OCI-LY7 (cell line): ENCODE measurements around the gene FAU.

Experiments
- EZH2phosphoT487 ChIP-seq: fragments of 200-600 bp; sonication (generic); IDR thresholded peaks from 2 replicates; pipeline ENCODE4 v1.6.1; 2018; ENCODE audit warnings: low read depth, borderline replicate concordance, mild to moderate bottlenecking, mixed run types, antibody characterized with exemption, low read length, moderate library complexity, mixed read lengths
- TF ChIP-seq, protein P1 (sequence below): fragments of 200-600 bp; sonication (generic); conservative IDR thresholded peaks from 2 replicates; pipeline ENCODE4 v1.5.1; 2014; ENCODE audit warnings: mild to moderate bottlenecking, antibody characterized with exemption, low read length, moderate library complexity, mixed read lengths

DNA sequence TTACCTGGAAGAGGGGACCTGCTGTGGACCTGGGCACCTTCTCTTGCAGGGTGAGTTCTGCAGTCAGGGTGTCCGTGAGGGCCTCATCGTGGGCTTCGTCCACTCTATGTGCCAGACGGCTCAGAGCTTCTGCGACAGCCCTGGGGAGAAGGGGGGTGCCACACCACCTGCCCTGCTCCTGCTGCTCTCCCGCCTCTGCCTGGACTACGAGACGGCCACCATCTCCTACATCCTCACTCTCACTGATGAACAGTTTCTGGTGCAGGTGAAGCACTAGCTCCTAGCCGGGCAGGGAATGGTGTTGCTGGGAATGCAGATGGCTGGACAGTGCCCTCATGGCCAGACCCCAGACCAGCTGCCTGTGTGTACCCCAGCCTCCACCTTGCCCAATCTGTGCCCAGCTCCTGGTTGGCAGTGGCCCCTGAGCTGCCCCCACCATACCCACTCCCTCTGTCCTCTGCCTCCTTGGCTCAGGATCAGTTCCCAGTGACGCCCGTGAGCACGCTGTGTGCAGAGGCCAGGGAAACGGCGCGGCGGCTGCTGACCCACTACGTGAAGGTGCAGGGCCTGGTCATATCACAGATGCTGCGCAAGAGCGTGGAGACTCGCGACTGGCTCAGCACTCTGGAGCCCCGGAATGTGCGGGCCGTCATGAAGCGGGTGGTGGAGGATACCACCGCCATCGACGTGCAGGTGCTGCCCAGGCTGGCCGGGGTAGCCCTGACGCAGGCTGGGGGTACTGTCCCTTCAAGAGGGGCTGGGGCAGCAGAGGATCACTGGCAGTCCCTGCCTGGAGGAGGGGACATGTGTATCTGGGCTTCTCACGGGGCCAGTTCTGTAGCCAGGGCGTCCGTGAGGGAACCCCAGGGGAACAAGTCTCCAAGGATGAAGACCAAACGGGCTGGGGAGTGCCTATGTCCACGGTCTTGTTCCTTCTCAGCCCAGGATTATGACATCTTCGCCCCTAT is 12.4 kb downstream of the FAU start:
- TF ChIP-seq, protein P1, sequence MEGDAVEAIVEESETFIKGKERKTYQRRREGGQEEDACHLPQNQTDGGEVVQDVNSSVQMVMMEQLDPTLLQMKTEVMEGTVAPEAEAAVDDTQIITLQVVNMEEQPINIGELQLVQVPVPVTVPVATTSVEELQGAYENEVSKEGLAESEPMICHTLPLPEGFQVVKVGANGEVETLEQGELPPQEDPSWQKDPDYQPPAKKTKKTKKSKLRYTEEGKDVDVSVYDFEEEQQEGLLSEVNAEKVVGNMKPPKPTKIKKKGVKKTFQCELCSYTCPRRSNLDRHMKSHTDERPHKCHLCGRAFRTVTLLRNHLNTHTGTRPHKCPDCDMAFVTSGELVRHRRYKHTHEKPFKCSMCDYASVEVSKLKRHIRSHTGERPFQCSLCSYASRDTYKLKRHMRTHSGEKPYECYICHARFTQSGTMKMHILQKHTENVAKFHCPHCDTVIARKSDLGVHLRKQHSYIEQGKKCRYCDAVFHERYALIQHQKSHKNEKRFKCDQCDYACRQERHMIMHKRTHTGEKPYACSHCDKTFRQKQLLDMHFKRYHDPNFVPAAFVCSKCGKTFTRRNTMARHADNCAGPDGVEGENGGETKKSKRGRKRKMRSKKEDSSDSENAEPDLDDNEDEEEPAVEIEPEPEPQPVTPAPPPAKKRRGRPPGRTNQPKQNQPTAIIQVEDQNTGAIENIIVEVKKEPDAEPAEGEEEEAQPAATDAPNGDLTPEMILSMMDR = no peak
- TF ChIP-seq EZH2phosphoT487 = no peak
